SH-SY5Y (cell line): Measurements from ENCODE around the gene STX12.

Experiments used
- GATA2 ChIP-seq: IDR thresholded peaks from 2 replicates; pipeline ENCODE4 v1.6.1; 2011; ENCODE audit warnings: mild to moderate bottlenecking, low read depth, low read length
- GATA3 ChIP-seq: IDR thresholded peaks from 2 replicates; pipeline ENCODE4 v1.6.1; 2011; ENCODE audit warnings: low read depth, mild to moderate bottlenecking, low read length, moderate library complexity

GRCh38 chr1:27744556-27744955, 28.5 kb upstream of the STX12 start:
- TF ChIP-seq GATA3 (no peak), GATA2 (no peak)
